Endodermal cell (in vitro differentiated cells): ENCODE measurements around the gene IKZF1. TPM values are rescaled to one million over a fixed set of nuclear protein-coding genes. Genes with fewer than 3 reads are reported as not detected.

Experiments used
- DNase-seq: peaks from one replicate; pipeline ENCODE4 v3.0.0-alpha.2; 2017
- H3K27ac ChIP-seq: 2 replicates; pipeline ENCODE4 v1.5.1; 2013; ENCODE audit warnings: mild to moderate bottlenecking, low read depth, low read length, moderate library complexity
- H3K27me3 ChIP-seq: 2 replicates; pipeline ENCODE4 v1.6.1; 2013; ENCODE audit warnings: mild to moderate bottlenecking, low read length, moderate library complexity; ENCODE audit not compliant: insufficient read depth, control insufficient read depth, poor library complexity, severe bottlenecking
- H3K36me3 ChIP-seq: 2 replicates; pipeline ENCODE4 v1.7.0; 2013; ENCODE audit warnings: mild to moderate bottlenecking, low read length, moderate library complexity; ENCODE audit not compliant: control insufficient read depth, insufficient read depth
- H3K4me1 ChIP-seq: one replicate; pipeline ENCODE4 v1.7.0; 2013; ENCODE audit warnings: low read length; ENCODE audit not compliant: control insufficient read depth, insufficient read depth
- H3K4me3 ChIP-seq: 2 replicates; pipeline ENCODE4 v1.5.1; 2013; ENCODE audit warnings: mild to moderate bottlenecking, low read length, moderate library complexity
- H3K9ac ChIP-seq: 2 replicates; pipeline ENCODE4 v1.6.1; 2013; ENCODE audit warnings: mild to moderate bottlenecking, low read length, moderate library complexity; ENCODE audit not compliant: poor library complexity, severe bottlenecking; ENCODE audit errors: extremely low read depth
- H3K9me3 ChIP-seq: 2 replicates; pipeline ENCODE4 v1.6.1; 2013; ENCODE audit warnings: mild to moderate bottlenecking, low read length, moderate library complexity; ENCODE audit not compliant: control insufficient read depth
- H3K27ac Mint-ChIP-seq: 2 replicates; pipeline ENCODE4 v1.8.0; 2020; ENCODE audit warnings: mixed read lengths
- H3K27me3 Mint-ChIP-seq: 2 replicates; pipeline ENCODE4 v1.8.0; 2021; ENCODE audit warnings: mild to moderate bottlenecking, mixed read lengths; ENCODE audit not compliant: insufficient read depth
- H3K36me3 Mint-ChIP-seq: 2 replicates; pipeline ENCODE4 v1.8.0; 2020; ENCODE audit warnings: low read depth, mixed read lengths
- H3K4me1 Mint-ChIP-seq: 2 replicates; pipeline ENCODE4 v1.8.0; 2020; ENCODE audit warnings: mixed read lengths
- H3K4me3 Mint-ChIP-seq: 2 replicates; pipeline ENCODE4 v1.8.0; 2020; ENCODE audit warnings: mild to moderate bottlenecking, moderate library complexity, mixed read lengths
- H3K9me3 Mint-ChIP-seq: 2 replicates; pipeline ENCODE4 v1.8.0; 2020; ENCODE audit warnings: mild to moderate bottlenecking, mixed read lengths
- CTCF ChIP-seq: fragments of 200-600 bp; sonication (generic); conservative IDR thresholded peaks from 2 replicates; pipeline ENCODE4 v1.5.0; 2021; ENCODE audit warnings: antibody characterized with exemption, mild to moderate bottlenecking
- WGBS, 2 experiments: methylation state at CpG; one replicate each; pipeline versions ENCODE4 v1.1.5 to v1.1.7; 2013; ENCODE audit warnings: missing lambda C conversion rate in 2 of 2, mixed read lengths in 1 of 2; ENCODE audit not compliant: insufficient coverage in 1 of 2, insufficient read length in 1 of 2; 5-methylcytosine and 5-hydroxymethylcytosine counted together
- total RNA-seq, 2 donors: library from RNA; stranded (reverse); fragmentation: NEBNext Ultra II Directional in 1 of 2; extraction: Animal tissue kit (Norgen Biotek cat#: 25700) in 1 of 2; gene quantifications; 2 replicates in 1 of 2; 3 replicates in 1 of 2; pipeline ENCODE4 v1.2.1, GENCODE V29; 2021

Gene IKZF1
- total RNA-seq, 2 donors from 2014 or later: 0.44 to 0.55 TPM

- TF ChIP-seq CTCF: no peak
- Mint-ChIP-seq H3K27me3 (no peaks in the 10 kb centered on the region), H3K36me3 (no peaks in the 10 kb centered on the region), H3K9me3 (no peaks in the 10 kb centered on the region), H3K4me1 (no peaks in the 10 kb centered on the region), H3K27ac (no peak overlapping the region), H3K4me3 (no peak overlapping the region)
- Histone ChIP-seq H3K4me3 (no peak overlapping the region), H3K4me1 (no peaks in the 10 kb centered on the region), H3K27ac (no peak overlapping the region), H3K27me3 (no peaks in the 10 kb centered on the region), H3K36me3 (no peaks in the 10 kb centered on the region), H3K9ac (no peak overlapping the region), H3K9me3 (no peaks in the 10 kb centered on the region)
- DNase-seq: no peak
- 50 to 73% methylated on average over 2 to 11 of the region's 11 CpGs for WGBS, 2 experiments
Measured at GRCh38 chr7:50266635-50267386, 37.7 kb upstream of the IKZF1 start.

- Mint-ChIP-seq H3K36me3 (no peaks in the 10 kb centered on the region), H3K27me3 (no peaks in the 10 kb centered on the region), H3K4me3 (no peak overlapping the region), H3K4me1 (no peaks in the 10 kb centered on the region), H3K27ac (no peak overlapping the region), H3K9me3 (no peaks in the 10 kb centered on the region)
- no peaks in the 10 kb centered on the region for H3K4me1 ChIP-seq
- no peak overlapping the region for H3K4me3 ChIP-seq
- no peak for TF ChIP-seq CTCF
- no peak for DNase-seq
- H3K9me3 ChIP-seq: no peaks in the 10 kb centered on the region
- H3K27ac ChIP-seq: no peak overlapping the region
- WGBS, 2 experiments: 84 to 91% methylated on average over 2 of the region's 2 CpGs
- no peaks in the 10 kb centered on the region for H3K27me3 ChIP-seq
- no peaks in the 10 kb centered on the region for H3K36me3 ChIP-seq
- no peak overlapping the region for H3K9ac ChIP-seq
Measured at GRCh38 chr7:50267525-50268041, 36.9 kb upstream of the IKZF1 start.

- WGBS, 2 experiments: 80 to 93% methylated on average over 1 to 4 of the region's 4 CpGs
- no peak for DNase-seq
- no peak overlapping the region for H3K27ac ChIP-seq
- no peaks in the 10 kb centered on the region for H3K36me3 ChIP-seq
- Mint-ChIP-seq H3K4me1 (no peaks in the 10 kb centered on the region), H3K27me3 (no peaks in the 10 kb centered on the region), H3K4me3 (no peak overlapping the region), H3K9me3 (no peaks in the 10 kb centered on the region), H3K27ac (no peak overlapping the region), H3K36me3 (no peaks in the 10 kb centered on the region)
- H3K9me3 ChIP-seq: no peaks in the 10 kb centered on the region
- H3K4me1 ChIP-seq: no peaks in the 10 kb centered on the region
- no peaks in the 10 kb centered on the region for H3K27me3 ChIP-seq
- TF ChIP-seq CTCF: no peak
- no peak overlapping the region for H3K4me3 ChIP-seq
- no peak overlapping the region for H3K9ac ChIP-seq
Measured at GRCh38 chr7:50268223-50268622, 36.3 kb upstream of the IKZF1 start.
